IPS-18a (cell line): ENCODE results near the gene LRP3.
"Not testable (repeated sequence)": the region's sequence is repeated elsewhere in the genome, so short reads cannot be mapped to it uniquely, and the experiment has no call there.

Experiments
- H3K27ac ChIP-seq: one replicate; pipeline ENCODE4 v1.5.1; 2013; ENCODE audit warnings: low read length
- H3K27me3 ChIP-seq: one replicate; pipeline ENCODE4 v1.6.1; 2013; ENCODE audit warnings: mild to moderate bottlenecking, low read length; ENCODE audit not compliant: control insufficient read depth, insufficient read depth
- H3K36me3 ChIP-seq: one replicate; pipeline ENCODE4 v1.6.1; 2013; ENCODE audit warnings: low read depth, low read length; ENCODE audit not compliant: control insufficient read depth
- H3K4me1 ChIP-seq: one replicate; pipeline ENCODE4 v1.6.1; 2013; ENCODE audit warnings: low read depth, low read length; ENCODE audit not compliant: control insufficient read depth
- H3K4me3 ChIP-seq: one replicate; pipeline ENCODE4 v1.5.1; 2013; ENCODE audit warnings: low read length
- H3K9ac ChIP-seq: one replicate; pipeline ENCODE4 v1.6.1; 2013; ENCODE audit warnings: mild to moderate bottlenecking, low read length, moderate library complexity
- H3K9me3 ChIP-seq: one replicate; pipeline ENCODE4 v1.6.1; 2013; ENCODE audit warnings: low read depth, low read length; ENCODE audit not compliant: control insufficient read depth

Gene LRP3

GRCh38 chr19:33161201-33161600 is 32.9 kb upstream of the LRP3 start:
- H3K36me3 ChIP-seq, result no peaks in the 10 kb centered on the region
- no peak overlapping the region for H3K9ac ChIP-seq
- no peaks in the 10 kb centered on the region for H3K9me3 ChIP-seq
- no peak overlapping the region for H3K4me3 ChIP-seq
- no peaks in the 10 kb centered on the region for H3K4me1 ChIP-seq
- H3K27me3 ChIP-seq, result no peaks in the 10 kb centered on the region
- no peak overlapping the region for H3K27ac ChIP-seq

- H3K36me3 ChIP-seq, result no peaks in the 10 kb centered on the region
- no peak overlapping the region for H3K4me3 ChIP-seq
- H3K27me3 ChIP-seq, result no peaks in the 10 kb centered on the region
- no peak overlapping the region for H3K9ac ChIP-seq
- no peak overlapping the region for H3K27ac ChIP-seq
- no peaks in the 10 kb centered on the region for H3K9me3 ChIP-seq
- H3K4me1 ChIP-seq, result no peaks in the 10 kb centered on the region
Observed at GRCh38 chr19:33163481-33163880, 30.6 kb upstream of the LRP3 start.

- not testable (repeated sequence) for H3K27ac ChIP-seq, H3K36me3 ChIP-seq
Observed at GRCh38 chr19:33166037-33166436, 28.1 kb upstream of the LRP3 start.

GRCh38 chr19:33167438-33167837 is 26.7 kb upstream of the LRP3 start:
- H3K9ac ChIP-seq, result no peak overlapping the region
- no peaks in the 10 kb centered on the region for H3K4me1 ChIP-seq
- no peak overlapping the region for H3K4me3 ChIP-seq
- H3K9me3 ChIP-seq, result no peaks in the 10 kb centered on the region
- no peaks in the 10 kb centered on the region for H3K27me3 ChIP-seq
- no peaks in the 10 kb centered on the region for H3K36me3 ChIP-seq
- no peak overlapping the region for H3K27ac ChIP-seq

More at GRCh38 chr19:33166037-33166436, 28.1 kb upstream of the LRP3 start:
- H3K9me3 ChIP-seq, H3K4me3 ChIP-seq, H3K9ac ChIP-seq, H3K27me3 ChIP-seq, H3K4me1 ChIP-seq: not testable (repeated sequence)

GRCh38 chr19:33168528-33168927 is 25.6 kb upstream of the LRP3 start:
- Histone ChIP-seq H3K36me3 (no peaks in the 10 kb centered on the region), H3K27me3 (no peaks in the 10 kb centered on the region), H3K9me3 (no peaks in the 10 kb centered on the region), H3K4me1 (no peaks in the 10 kb centered on the region), H3K9ac (no peak overlapping the region), H3K27ac (no peak overlapping the region), H3K4me3 (no peak overlapping the region)

DNA sequence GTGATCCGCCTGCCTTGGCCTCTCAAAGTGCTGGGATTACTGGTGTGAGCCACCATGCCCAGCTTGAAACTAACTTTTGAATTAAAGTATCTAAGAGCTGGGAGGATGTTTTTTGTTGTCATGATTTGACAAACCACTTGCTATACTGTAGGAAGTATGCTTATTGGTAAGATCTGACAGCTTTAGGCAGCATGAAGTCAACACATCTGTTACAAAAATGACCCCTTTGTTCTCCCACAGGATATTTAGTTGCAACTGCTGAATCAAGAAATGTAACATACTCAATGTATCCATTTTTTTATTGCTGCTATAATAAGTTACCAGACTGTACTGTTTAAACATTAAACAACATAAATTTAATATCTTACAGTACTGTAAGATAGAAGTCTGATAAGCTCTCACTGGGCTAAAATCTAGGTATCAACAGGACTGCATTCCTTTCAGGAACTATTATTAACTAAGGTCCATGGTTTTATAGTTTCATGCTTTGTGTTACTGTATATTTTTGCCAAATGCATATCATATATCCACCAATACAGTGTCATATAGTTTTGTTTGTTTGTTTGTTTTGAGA is 22.8 kb upstream of the LRP3 start:
- Histone ChIP-seq H3K36me3 (no peaks in the 10 kb centered on the region), H3K4me3 (no peak overlapping the region), H3K9me3 (no peaks in the 10 kb centered on the region), H3K4me1 (peaks cover 6% of the 10 kb centered on the region), H3K27ac (no peak overlapping the region), H3K27me3 (no peaks in the 10 kb centered on the region), H3K9ac (no peak overlapping the region)

DNA sequence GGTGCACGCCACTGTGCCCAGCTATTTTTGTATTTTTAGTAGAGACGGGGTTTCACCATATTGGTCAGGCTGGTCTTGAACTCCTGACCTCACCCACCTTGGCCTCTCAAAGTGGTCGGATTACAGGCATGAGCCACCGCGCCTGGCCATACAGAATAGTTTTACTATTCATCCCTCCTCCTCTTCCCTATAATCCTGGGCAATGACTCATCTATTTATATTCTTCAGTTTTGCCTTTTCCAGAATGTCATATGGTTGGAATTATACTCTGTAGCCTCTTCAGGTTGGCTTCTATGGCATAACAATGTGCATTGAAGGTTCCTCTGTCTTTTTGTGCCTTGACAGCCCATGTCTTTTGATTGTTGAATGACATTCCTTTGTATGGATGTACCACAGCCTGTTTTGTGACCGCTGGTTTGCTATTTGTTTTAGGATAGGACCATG is 22.2 kb upstream of the LRP3 start:
- Histone ChIP-seq H3K4me1 (peaks cover 6% of the 10 kb centered on the region), H3K9me3 (no peaks in the 10 kb centered on the region), H3K9ac (no peak overlapping the region), H3K27ac (no peak overlapping the region), H3K4me3 (no peak overlapping the region), H3K27me3 (no peaks in the 10 kb centered on the region), H3K36me3 (no peaks in the 10 kb centered on the region)

DNA sequence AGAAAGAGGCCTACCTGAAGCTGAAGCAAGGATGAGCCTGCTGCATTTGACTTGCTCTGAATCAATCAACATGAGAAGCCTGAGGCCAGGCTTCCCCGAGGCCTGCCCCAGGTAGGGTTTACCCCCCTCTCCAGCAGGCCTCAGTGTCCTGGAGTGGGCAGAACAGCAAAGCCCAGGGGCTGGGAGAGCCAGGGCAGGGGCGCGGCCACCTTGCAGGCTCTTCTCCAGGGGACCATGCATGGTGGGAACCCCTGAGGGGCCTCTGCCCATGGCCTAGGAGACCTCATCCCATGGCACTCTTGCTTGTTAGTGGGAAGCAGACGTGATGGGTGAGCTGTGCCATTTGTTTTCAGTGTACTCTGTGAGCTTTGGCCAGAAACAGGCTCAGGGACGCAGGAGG is 19.9 kb upstream of the LRP3 start:
- Histone ChIP-seq H3K4me1 (peaks cover 10% of the 10 kb centered on the region), H3K9me3 (no peaks in the 10 kb centered on the region), H3K9ac (no peak overlapping the region), H3K4me3 (no peak overlapping the region), H3K27ac (no peak overlapping the region), H3K27me3 (peaks cover 13% of the 10 kb centered on the region), H3K36me3 (no peaks in the 10 kb centered on the region)

DNA sequence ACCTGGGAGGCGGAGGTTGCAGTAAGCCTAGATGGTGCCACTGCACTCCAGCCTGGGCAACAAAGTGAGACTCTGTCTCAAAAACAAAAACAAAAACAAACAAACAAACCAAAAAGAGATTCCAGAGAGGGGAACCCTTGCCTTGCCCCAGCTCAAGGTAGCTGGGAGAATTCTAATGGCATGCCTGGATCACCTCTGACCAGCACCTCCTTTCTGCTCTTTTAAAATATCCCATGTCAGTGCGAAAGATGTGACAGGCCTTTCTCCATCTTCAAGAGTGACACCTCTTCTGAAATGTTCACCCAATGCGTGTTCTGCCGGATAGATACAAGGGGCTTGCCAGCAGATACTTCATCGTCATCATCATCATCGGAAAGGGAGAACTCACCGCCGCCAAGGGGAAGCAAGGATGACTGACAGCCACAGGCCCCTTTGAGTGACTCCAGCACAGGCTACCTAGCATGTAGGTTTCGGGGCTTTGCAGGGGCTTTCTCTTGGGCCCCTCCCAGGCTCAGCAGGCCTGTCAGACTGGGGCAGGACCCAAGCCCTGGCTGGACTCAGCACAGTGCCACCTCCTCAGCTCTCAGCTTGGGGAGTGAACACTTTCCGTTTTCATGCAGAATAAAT is 18.9 kb upstream of the LRP3 start:
- H3K9me3 ChIP-seq, result no peaks in the 10 kb centered on the region
- H3K9ac ChIP-seq, result no peak overlapping the region
- no peak overlapping the region for H3K27ac ChIP-seq
- peaks cover 10% of the 10 kb centered on the region for H3K4me1 ChIP-seq
- H3K4me3 ChIP-seq, result no peak overlapping the region
- no peaks in the 10 kb centered on the region for H3K36me3 ChIP-seq
- H3K27me3 ChIP-seq, result peaks cover 13% of the 10 kb centered on the region

DNA sequence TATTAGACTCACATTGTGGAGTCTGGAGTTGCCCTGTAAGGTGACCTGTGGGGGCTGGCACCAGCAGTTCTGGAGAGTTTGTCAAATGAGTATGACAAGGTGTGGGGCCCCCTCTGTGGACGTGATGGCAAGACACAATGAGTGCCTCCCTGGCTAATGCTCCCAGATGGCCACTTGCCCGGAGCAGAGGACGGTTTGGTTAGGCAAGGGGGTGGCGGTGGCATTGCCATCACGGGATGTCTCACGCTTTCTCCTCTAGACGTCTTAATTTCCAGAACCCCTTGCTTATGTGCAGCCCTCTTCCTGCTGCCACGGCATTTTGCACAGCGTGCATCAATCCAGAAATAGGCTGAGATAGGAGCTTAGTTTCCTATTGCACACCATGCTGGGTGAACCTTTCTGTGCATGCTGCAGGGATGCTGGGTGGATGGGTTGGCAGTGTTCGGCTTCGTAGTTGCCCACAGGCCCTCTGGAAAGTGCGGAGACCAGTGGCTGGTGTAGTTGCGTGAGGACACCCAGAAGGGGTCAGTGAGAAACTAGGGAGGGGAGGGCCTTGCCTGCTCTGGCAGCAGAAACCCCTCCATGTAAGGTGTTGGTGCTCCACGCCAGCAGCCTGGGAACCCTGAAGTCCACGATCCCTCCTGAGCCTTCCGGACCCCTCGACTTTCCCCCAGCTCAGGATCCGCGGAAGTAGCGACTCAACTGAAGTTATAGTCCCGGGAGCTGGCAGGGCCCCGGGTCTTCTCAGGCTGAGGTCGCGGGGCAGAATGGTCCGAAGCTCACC is 18.1 kb upstream of the LRP3 start:
- Histone ChIP-seq H3K27ac (peak overlapping the region; percentile 43), H3K36me3 (no peaks in the 10 kb centered on the region), H3K9me3 (no peaks in the 10 kb centered on the region), H3K27me3 (peaks cover 13% of the 10 kb centered on the region), H3K9ac (peak overlapping the region; percentile 87), H3K4me3 (peak overlapping the region; percentile 94), H3K4me1 (peaks cover 10% of the 10 kb centered on the region)

DNA sequence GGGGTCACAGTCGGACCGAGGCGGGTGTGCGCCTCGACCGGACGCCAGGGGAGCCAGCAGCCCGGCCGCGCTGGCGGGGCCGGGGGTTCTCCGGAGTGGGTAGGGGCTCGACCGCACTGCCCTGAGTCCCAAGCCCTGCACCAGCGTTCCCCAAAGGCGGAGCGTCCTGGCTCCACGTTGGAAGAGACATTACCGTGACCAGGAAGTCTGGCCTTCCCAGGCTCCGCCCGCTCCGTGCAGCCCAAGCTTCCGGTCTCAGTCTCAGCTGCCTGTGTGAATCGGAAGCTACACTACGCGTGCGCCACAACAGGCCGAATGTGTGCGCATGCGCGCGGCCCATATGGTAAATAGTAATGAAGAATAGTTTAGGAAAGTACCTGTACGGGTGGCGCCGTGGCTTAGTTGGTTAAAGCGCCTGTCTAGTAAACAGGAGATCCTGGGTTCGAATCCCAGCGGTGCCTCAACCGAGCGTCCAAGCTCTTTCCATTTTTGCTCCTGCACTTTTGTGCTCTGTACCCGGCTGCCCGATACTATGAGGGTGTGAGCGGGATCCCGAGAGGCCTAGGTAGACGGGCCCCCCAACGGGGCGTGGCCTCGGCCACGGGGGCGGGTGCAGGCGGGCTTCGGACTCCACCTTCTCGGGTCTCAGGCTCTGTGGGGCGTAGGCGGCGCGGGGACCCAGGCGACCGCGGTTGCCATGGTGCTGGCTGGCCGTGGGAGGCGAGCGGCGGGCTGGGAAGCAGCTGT is 17.3 kb upstream of the LRP3 start:
- H3K4me3 ChIP-seq, result peak overlapping the region; percentile 94
- peaks cover 13% of the 10 kb centered on the region for H3K27me3 ChIP-seq
- H3K9me3 ChIP-seq, result no peaks in the 10 kb centered on the region
- peak overlapping the region; percentile 87 for H3K9ac ChIP-seq
- H3K36me3 ChIP-seq, result no peaks in the 10 kb centered on the region
- peak overlapping the region; percentile 43 for H3K27ac ChIP-seq
- H3K4me1 ChIP-seq, result peaks cover 10% of the 10 kb centered on the region
